Activated naive CD4-positive, alpha-beta T cell treated with anti-CD3 and anti-CD28 coated beads, Interleukin-2, amount 50 U/mL, for 24 hours (primary cell): ENCODE data around the gene AKR7A3.
"Not testable (repeated sequence)": the region's sequence is repeated elsewhere in the genome, so short reads cannot be mapped to it uniquely, and the experiment has no call there.

Experiments
- H3K27ac Mint-ChIP-seq: one replicate; pipeline ENCODE4 v1.8.0; 2021; ENCODE audit warnings: mild to moderate bottlenecking, mixed read lengths
- H3K27me3 Mint-ChIP-seq: one replicate; pipeline ENCODE4 v1.8.0; 2021; ENCODE audit warnings: mixed read lengths
- H3K36me3 Mint-ChIP-seq: one replicate; pipeline ENCODE4 v1.8.0; 2021; ENCODE audit warnings: mixed read lengths
- H3K4me1 Mint-ChIP-seq: one replicate; pipeline ENCODE4 v1.8.0; 2021; ENCODE audit warnings: mixed read lengths
- H3K4me3 Mint-ChIP-seq: one replicate; pipeline ENCODE4 v1.8.0; 2021; ENCODE audit warnings: mild to moderate bottlenecking, mixed read lengths
- H3K9me3 Mint-ChIP-seq: one replicate; pipeline ENCODE4 v1.8.0; 2021; ENCODE audit warnings: mixed read lengths

The AKR7A3 gene

GRCh38 chr1:19310720-19311502 is 22.3 kb upstream of the AKR7A3 start:
- Mint-ChIP-seq H3K27me3 (no peaks in the 10 kb centered on the region), H3K4me3 (peak overlapping the region; percentile 91), H3K9me3 (no peaks in the 10 kb centered on the region), H3K27ac (peak overlapping the region; percentile 76), H3K36me3 (peaks cover 4% of the 10 kb centered on the region), H3K4me1 (peaks cover 41% of the 10 kb centered on the region)

GRCh38 chr1:19310061-19310460 is 21.5 kb upstream of the AKR7A3 start:
- H3K4me1 Mint-ChIP-seq = peaks cover 37% of the 10 kb centered on the region
- H3K36me3 Mint-ChIP-seq = peaks cover 7% of the 10 kb centered on the region
- no peak overlapping the region for H3K27ac Mint-ChIP-seq
- H3K27me3 Mint-ChIP-seq = no peaks in the 10 kb centered on the region
- no peaks in the 10 kb centered on the region for H3K9me3 Mint-ChIP-seq
- peak overlapping the region; percentile 91 for H3K4me3 Mint-ChIP-seq

GRCh38 chr1:19309123-19309813 is 20.7 kb upstream of the AKR7A3 start:
- Mint-ChIP-seq H3K27me3 (no peaks in the 10 kb centered on the region), H3K9me3 (no peaks in the 10 kb centered on the region), H3K4me1 (peaks cover 37% of the 10 kb centered on the region), H3K27ac (no peak overlapping the region), H3K4me3 (no peak overlapping the region), H3K36me3 (peaks cover 9% of the 10 kb centered on the region)

GRCh38 chr1:19308509-19308907 is 19.9 kb upstream of the AKR7A3 start:
- Mint-ChIP-seq H3K27ac (no peak overlapping the region), H3K9me3 (no peaks in the 10 kb centered on the region), H3K4me1 (peaks cover 35% of the 10 kb centered on the region), H3K36me3 (peaks cover 12% of the 10 kb centered on the region), H3K4me3 (no peak overlapping the region), H3K27me3 (no peaks in the 10 kb centered on the region)

GRCh38 chr1:19307794-19308508 is 19.4 kb upstream of the AKR7A3 start:
- H3K27me3 Mint-ChIP-seq = no peaks in the 10 kb centered on the region
- H3K4me3 Mint-ChIP-seq = no peak overlapping the region
- no peak overlapping the region for H3K27ac Mint-ChIP-seq
- H3K9me3 Mint-ChIP-seq = no peaks in the 10 kb centered on the region
- H3K4me1 Mint-ChIP-seq = peaks cover 30% of the 10 kb centered on the region
- peaks cover 14% of the 10 kb centered on the region for H3K36me3 Mint-ChIP-seq

- no peaks in the 10 kb centered on the region for H3K27me3 Mint-ChIP-seq
- H3K36me3 Mint-ChIP-seq = peaks cover 14% of the 10 kb centered on the region
- no peak overlapping the region for H3K27ac Mint-ChIP-seq
- no peaks in the 10 kb centered on the region for H3K9me3 Mint-ChIP-seq
- H3K4me1 Mint-ChIP-seq = peaks cover 26% of the 10 kb centered on the region
- no peak overlapping the region for H3K4me3 Mint-ChIP-seq
These were observed 18.4 kb upstream of the AKR7A3 start for GRCh38 chr1:19306941-19307340.

- Mint-ChIP-seq H3K27me3 (no peaks in the 10 kb centered on the region), H3K27ac (no peak overlapping the region), H3K4me3 (no peak overlapping the region), H3K36me3 (peaks cover 14% of the 10 kb centered on the region), H3K9me3 (no peaks in the 10 kb centered on the region), H3K4me1 (peaks cover 20% of the 10 kb centered on the region)
These were observed 17.3 kb upstream of the AKR7A3 start for GRCh38 chr1:19305880-19306279.

GRCh38 chr1:19304081-19304480 is 15.5 kb upstream of the AKR7A3 start:
- H3K4me3 Mint-ChIP-seq, H3K27me3 Mint-ChIP-seq, H3K27ac Mint-ChIP-seq, H3K9me3 Mint-ChIP-seq, H3K4me1 Mint-ChIP-seq: not testable (repeated sequence)
- peaks cover 14% of the 10 kb centered on the region for H3K36me3 Mint-ChIP-seq

- no peaks in the 10 kb centered on the region for H3K4me1 Mint-ChIP-seq
- peaks cover 14% of the 10 kb centered on the region for H3K36me3 Mint-ChIP-seq
- H3K27me3 Mint-ChIP-seq = no peaks in the 10 kb centered on the region
- H3K9me3 Mint-ChIP-seq = peaks cover 5% of the 10 kb centered on the region
- no peak overlapping the region for H3K4me3 Mint-ChIP-seq
- H3K27ac Mint-ChIP-seq = no peak overlapping the region
These were observed 11.6 kb upstream of the AKR7A3 start for GRCh38 chr1:19300211-19300610.

GRCh38 chr1:19294638-19295037 is 6.1 kb upstream of the AKR7A3 start:
- H3K4me3 Mint-ChIP-seq = no peak overlapping the region
- H3K9me3 Mint-ChIP-seq = peaks cover 5% of the 10 kb centered on the region
- no peak overlapping the region for H3K27ac Mint-ChIP-seq
- no peaks in the 10 kb centered on the region for H3K27me3 Mint-ChIP-seq
- H3K36me3 Mint-ChIP-seq = peaks cover 17% of the 10 kb centered on the region
- H3K4me1 Mint-ChIP-seq = no peaks in the 10 kb centered on the region

- Mint-ChIP-seq H3K4me3 (peak overlapping the region; percentile 26), H3K4me1 (peaks cover 8% of the 10 kb centered on the region), H3K36me3 (peaks cover 5% of the 10 kb centered on the region), H3K27ac (no peak overlapping the region), H3K9me3 (no peaks in the 10 kb centered on the region), H3K27me3 (peaks cover 3% of the 10 kb centered on the region)
These were observed 674 bp upstream of the AKR7A3 start for GRCh38 chr1:19289244-19289643.

- peaks cover 3% of the 10 kb centered on the region for H3K27me3 Mint-ChIP-seq
- peaks cover 8% of the 10 kb centered on the region for H3K4me1 Mint-ChIP-seq
- no peak overlapping the region for H3K27ac Mint-ChIP-seq
- H3K9me3 Mint-ChIP-seq = no peaks in the 10 kb centered on the region
- H3K36me3 Mint-ChIP-seq = no peaks in the 10 kb centered on the region
- peak overlapping the region; percentile 74 for H3K4me3 Mint-ChIP-seq
These were observed 959 bp downstream of the AKR7A3 start for GRCh38 chr1:19287436-19288185.

GRCh38 chr1:19285807-19286206 is 2.8 kb downstream of the AKR7A3 start:
- H3K27me3 Mint-ChIP-seq = not testable (repeated sequence)

GRCh38 chr1:19285366-19285765 is 3.2 kb downstream of the AKR7A3 start:
- not testable (repeated sequence) for H3K4me3 Mint-ChIP-seq, H3K4me1 Mint-ChIP-seq, H3K9me3 Mint-ChIP-seq, H3K36me3 Mint-ChIP-seq, H3K27me3 Mint-ChIP-seq, H3K27ac Mint-ChIP-seq

More at GRCh38 chr1:19285807-19286206, 2.8 kb downstream of the AKR7A3 start:
- H3K4me1 Mint-ChIP-seq, H3K4me3 Mint-ChIP-seq, H3K27ac Mint-ChIP-seq, H3K36me3 Mint-ChIP-seq, H3K9me3 Mint-ChIP-seq: not testable (repeated sequence)

GRCh38 chr1:19284881-19285280 is 3.7 kb downstream of the AKR7A3 start:
- peaks cover 3% of the 10 kb centered on the region for H3K27me3 Mint-ChIP-seq
- H3K4me3 Mint-ChIP-seq = no peak overlapping the region
- H3K9me3 Mint-ChIP-seq = no peaks in the 10 kb centered on the region
- H3K36me3 Mint-ChIP-seq = no peaks in the 10 kb centered on the region
- peaks cover 8% of the 10 kb centered on the region for H3K4me1 Mint-ChIP-seq
- H3K27ac Mint-ChIP-seq = no peak overlapping the region
